Immature natural killer cell (primary cell): ENCODE measurements around the gene KIRREL3. TPM values are rescaled to one million over a fixed set of nuclear protein-coding genes. Genes with fewer than 3 reads are reported as not detected.

ENCODE experiments used
- DNase-seq, 3 donors: peaks; one replicate each; pipeline ENCODE4 v3.0.0; 2022; ENCODE audit warnings: mixed read lengths in 1 of 3
- H3K27ac Mint-ChIP-seq, 6 donors: one replicate each; pipeline ENCODE4 v1.8.0; 2020; ENCODE audit warnings: mixed read lengths in 6 of 6, mild to moderate bottlenecking in 5 of 6, inconsistent platforms in 4 of 6, moderate library complexity in 3 of 6
- H3K27me3 Mint-ChIP-seq, 3 donors: one replicate each; pipeline ENCODE4 v1.8.0; 2020 to 2021; ENCODE audit warnings: low read depth in 3 of 3, mild to moderate bottlenecking in 3 of 3, mixed read lengths in 3 of 3, moderate library complexity in 3 of 3, inconsistent platforms in 1 of 3
- H3K36me3 Mint-ChIP-seq, 3 donors: one replicate each; pipeline ENCODE4 v1.8.0; 2020; ENCODE audit warnings: mixed read lengths in 3 of 3, inconsistent platforms in 2 of 3, mild to moderate bottlenecking in 2 of 3
- H3K4me1 Mint-ChIP-seq, 2 donors: one replicate each; pipeline ENCODE4 v1.8.0; 2020; ENCODE audit warnings: inconsistent platforms in 2 of 2, mild to moderate bottlenecking in 2 of 2, mixed read lengths in 2 of 2, moderate library complexity in 1 of 2
- H3K4me3 Mint-ChIP-seq, 5 donors: one replicate each; pipeline ENCODE4 v1.8.0; 2020; ENCODE audit warnings: mild to moderate bottlenecking in 5 of 5, mixed read lengths in 5 of 5, inconsistent platforms in 3 of 5, moderate library complexity in 3 of 5
- H3K9me3 Mint-ChIP-seq, 6 donors: one replicate each; pipeline ENCODE4 v1.8.0; 2020; ENCODE audit warnings: mild to moderate bottlenecking in 6 of 6, mixed read lengths in 6 of 6, inconsistent platforms in 4 of 6, moderate library complexity in 3 of 6
- polyA plus RNA-seq, 3 donors: library from polyadenylated mRNA; unstranded; fragments of 300-500 nt; fragmentation: Illumina TruSeq; gene quantifications; one replicate each; pipeline ENCODE4 v1.2.3, GENCODE V29; 2021

The KIRREL3 gene
- polyA plus RNA-seq, 3 donors from 2014 or later = 0.66 TPM; not detected in 2

DNA sequence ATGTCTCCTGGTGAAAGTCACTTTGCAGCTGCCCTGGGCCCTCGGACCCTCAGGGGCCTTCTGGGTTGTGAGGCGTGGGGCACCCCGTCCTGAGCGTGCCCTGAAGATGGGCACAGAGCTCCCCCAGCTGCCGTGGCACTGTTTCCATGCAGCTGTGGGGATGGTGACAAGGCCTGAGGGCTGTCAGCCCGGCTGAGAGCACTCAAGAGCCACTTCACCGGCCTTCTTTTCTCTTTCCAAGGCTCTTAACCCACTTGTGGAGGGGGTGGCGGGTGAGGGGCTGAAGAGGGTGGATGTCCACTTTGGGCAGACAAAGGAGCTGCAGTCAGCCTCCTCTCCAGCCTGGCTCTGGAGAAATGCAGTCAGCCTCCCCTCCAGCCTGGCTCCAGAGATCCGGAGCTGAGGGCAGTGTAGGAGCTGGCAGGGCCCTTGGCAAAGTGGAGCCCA lies 405.6 kb downstream of the KIRREL3 start:
- H3K27ac Mint-ChIP-seq = no peak overlapping the region
- peaks cover 1 to 14% (median 4%) of the 10 kb centered on the region in 3 donors for H3K27me3 Mint-ChIP-seq
- no peaks in the 10 kb centered on the region for H3K36me3 Mint-ChIP-seq
- DNase-seq = no peak
- no peaks in the 10 kb centered on the region for H3K4me1 Mint-ChIP-seq
- H3K4me3 Mint-ChIP-seq = no peak overlapping the region
- H3K9me3 Mint-ChIP-seq = no peaks in the 10 kb centered on the region

DNA sequence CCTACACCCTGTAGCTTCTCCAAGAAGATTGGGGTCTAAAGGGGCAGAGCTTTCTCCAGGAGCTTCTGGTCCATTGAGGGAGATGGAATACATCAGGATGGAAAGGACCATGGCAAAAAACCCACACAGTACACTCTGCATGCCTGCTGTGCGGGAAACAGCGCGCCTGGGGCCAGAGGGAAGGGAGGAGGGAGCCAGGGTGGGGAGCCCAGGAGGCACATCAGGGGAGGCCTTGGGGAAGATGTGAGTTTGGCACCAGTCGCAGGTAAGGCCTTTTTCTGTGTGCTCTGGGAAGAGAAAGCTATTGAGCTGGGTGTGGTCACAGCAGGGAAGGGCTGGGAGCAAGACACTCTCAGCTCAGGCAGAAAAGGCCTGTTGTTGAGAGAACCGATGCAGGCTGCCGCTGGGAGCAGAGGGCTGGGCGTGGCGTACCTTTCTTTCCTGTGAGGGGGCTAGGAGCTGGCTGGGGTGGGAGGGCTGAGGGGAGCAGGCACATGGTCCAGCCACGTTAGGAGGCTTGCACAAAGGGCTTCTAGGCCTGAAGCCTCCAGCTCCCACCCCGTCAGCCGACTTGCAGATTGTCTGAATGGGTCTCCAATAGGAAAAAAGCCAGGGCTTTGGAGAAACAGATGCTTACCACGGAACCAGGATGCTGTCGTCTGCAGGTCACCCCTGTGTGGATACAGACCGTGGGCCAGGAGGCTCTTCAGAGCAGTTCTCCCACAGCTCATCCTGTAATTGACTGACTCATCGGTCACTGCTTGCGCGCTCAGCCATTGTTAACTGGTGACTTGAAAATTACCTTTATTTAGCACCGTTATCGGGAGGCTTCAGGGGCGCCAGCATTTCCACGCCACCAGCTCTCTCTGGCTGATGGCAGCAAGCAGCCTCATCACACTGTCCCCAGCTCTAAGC lies 407.8 kb downstream of the KIRREL3 start:
- no peak overlapping the region for H3K4me3 Mint-ChIP-seq
- H3K27ac Mint-ChIP-seq = no peak overlapping the region
- peaks cover 0 to 2% (median 0%) of the 10 kb centered on the region in 3 donors for H3K27me3 Mint-ChIP-seq
- DNase-seq = no peak
- H3K4me1 Mint-ChIP-seq = no peaks in the 10 kb centered on the region
- no peaks in the 10 kb centered on the region for H3K36me3 Mint-ChIP-seq
- no peaks in the 10 kb centered on the region for H3K9me3 Mint-ChIP-seq

DNA sequence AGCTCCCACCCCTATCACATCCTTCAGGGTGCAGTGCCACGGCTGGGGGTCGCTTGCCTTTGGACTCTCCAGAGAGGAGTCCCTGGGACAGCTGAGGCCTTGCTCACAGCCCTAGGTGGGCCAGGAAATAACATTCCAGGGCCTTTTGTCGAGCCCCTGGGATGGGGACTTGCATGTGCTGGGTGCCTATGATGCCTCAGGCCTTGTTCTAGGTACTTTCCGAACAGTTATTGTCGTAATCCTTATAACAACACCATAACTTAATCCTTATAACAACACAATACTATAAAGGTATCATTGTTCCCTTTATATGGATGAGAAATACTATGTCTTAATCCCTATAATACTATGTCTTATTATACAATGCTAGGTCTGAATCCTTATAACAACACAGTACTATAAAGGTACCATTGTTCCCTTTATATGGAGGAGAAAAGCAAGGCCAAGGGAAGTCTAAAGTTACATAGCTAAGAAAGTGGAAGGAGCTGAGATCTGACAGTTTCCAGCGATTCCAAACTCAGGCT lies 408.5 kb downstream of the KIRREL3 start:
- DNase-seq = no peak
- Mint-ChIP-seq H3K36me3 (no peaks in the 10 kb centered on the region), H3K4me1 (no peaks in the 10 kb centered on the region)

DNA sequence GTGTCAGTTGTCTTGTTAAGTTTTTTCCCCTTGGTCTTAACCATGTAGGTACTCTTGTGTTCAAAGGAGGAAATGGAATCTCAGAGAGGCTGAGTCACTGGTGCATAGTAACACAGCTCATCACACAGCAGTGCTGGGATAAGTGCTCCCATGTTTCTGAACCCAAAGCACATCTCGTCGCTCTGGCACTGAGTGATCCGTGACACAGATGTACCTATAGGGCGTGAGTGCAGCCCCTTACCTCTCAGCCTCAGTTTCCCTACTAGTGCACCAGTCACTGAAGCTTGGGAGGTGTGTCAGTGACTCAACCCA lies 411.1 kb downstream of the KIRREL3 start:
- no peak overlapping the region for H3K27ac Mint-ChIP-seq
- peaks cover 0 to 4% (median 0%) of the 10 kb centered on the region in 3 donors for H3K27me3 Mint-ChIP-seq
- DNase-seq = no peak
- no peaks in the 10 kb centered on the region for H3K9me3 Mint-ChIP-seq
- H3K4me3 Mint-ChIP-seq = no peak overlapping the region
- H3K4me1 Mint-ChIP-seq = no peaks in the 10 kb centered on the region
- no peaks in the 10 kb centered on the region for H3K36me3 Mint-ChIP-seq

More for the DNA sequence above, 408.5 kb downstream of the KIRREL3 start:
- Mint-ChIP-seq H3K4me3 (no peak overlapping the region), H3K9me3 (no peaks in the 10 kb centered on the region), H3K27me3 (no peaks in the 10 kb centered on the region), H3K27ac (no peak overlapping the region)

DNA sequence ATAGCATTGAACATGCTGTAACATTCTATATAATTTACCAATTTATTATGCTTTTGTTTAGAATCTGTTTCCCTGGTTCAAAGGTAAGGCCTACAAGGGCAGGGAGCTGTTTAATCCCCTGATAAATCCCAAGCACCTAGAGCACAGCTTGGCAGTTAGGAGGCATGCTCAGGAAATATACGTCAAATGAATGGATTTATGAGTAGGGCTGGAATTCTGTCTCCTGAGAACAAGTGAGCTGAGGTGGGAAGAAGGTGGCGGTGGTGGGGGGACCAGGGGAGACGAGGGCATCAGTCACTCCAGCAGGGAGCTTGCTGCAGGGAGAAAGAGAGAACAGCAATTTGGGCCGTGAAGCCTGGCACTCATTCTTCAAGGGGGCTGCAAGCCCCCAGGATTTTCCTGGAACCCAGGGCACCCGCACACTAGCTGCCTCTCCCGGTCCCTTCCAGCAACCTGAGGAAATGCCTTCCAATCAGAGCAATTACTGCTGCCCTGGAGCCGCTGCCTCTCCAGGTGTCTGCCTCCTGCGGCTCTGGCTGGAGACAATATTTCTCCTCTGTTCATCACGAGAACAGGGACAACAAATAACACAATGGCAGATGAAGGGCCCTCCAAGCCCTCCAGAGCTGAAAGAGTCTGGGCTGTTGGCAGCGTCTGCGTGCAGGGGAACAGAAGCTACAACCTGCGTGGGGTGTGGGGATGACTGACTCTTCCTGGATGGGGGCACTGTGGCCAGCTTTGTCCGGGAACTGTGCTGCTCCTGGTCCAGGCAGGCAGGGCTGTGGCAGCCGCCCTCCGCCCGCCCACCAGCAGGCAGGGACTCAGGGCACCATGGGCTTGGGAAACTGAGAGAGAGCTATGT lies 411.7 kb downstream of the KIRREL3 start:
- H3K4me1 Mint-ChIP-seq = no peaks in the 10 kb centered on the region
- H3K36me3 Mint-ChIP-seq = no peaks in the 10 kb centered on the region
- H3K9me3 Mint-ChIP-seq = no peaks in the 10 kb centered on the region
- DNase-seq = no peak
- no peak overlapping the region for H3K4me3 Mint-ChIP-seq
- H3K27me3 Mint-ChIP-seq = peaks cover 0 to 5% (median 0%) of the 10 kb centered on the region in 3 donors
- no peak overlapping the region for H3K27ac Mint-ChIP-seq

DNA sequence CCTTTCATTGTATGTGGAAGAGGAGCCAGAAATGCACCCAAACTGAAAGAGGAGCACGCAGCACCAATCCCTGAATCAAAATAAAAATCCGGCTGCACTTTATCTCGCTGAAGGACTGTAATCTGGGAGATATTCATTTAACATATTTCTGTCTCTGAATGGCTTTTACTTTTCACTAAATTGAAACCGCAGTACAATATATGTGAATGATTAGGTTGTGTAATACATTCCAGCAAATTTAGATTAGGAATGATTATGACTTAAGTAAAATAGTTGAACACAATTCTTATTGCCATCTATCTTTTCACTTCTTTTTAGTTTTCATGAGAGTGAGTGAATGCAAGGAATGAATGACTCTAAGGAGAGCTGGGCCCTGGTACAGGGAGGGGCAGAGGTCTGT lies 413.0 kb downstream of the KIRREL3 start:
- Mint-ChIP-seq H3K9me3 (no peaks in the 10 kb centered on the region), H3K4me3 (no peak overlapping the region), H3K4me1 (no peaks in the 10 kb centered on the region), H3K36me3 (no peaks in the 10 kb centered on the region), H3K27ac (no peak overlapping the region), H3K27me3 (peaks cover 0 to 5% (median 0%) of the 10 kb centered on the region in 3 donors)
- DNase-seq = no peak

DNA sequence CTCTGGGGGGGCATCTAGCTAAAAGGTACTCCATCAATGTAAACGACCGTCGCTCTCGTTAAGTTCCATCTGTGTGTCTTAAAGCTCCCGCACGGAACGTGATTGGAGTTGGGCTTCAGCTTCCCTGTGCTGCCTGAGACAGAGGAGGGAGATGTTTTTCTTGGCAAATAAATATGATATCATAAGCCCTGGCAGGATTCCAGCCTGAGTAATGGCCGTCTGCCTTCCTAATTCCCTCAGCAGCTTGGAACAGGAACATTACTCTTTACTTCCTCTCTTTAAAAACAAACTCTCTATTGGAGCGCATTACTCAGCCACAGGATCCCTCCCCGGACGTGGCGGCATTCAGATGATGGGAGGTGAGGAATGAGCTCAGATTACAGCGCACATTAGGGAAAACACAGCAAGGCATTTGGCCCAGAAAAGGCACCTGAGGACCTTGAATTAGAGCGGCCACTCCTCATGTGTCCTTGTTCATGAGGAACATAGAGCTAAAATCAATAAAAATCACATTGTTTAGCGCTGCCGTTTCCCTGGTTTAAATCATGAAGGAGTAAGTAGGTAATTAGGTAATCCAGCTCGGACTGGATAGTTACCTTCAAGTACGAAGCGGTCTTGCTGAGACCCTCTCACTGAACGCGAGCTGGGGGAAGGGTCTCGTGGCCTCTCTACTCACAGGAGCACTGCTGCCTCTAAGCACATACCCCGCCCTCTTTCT lies 414.6 kb downstream of the KIRREL3 start:
- no peaks in the 10 kb centered on the region for H3K9me3 Mint-ChIP-seq
- H3K4me1 Mint-ChIP-seq = no peaks in the 10 kb centered on the region
- no peaks in the 10 kb centered on the region for H3K36me3 Mint-ChIP-seq
- no peak overlapping the region for H3K4me3 Mint-ChIP-seq
- DNase-seq = no peak
- no peak overlapping the region for H3K27ac Mint-ChIP-seq
- H3K27me3 Mint-ChIP-seq = peaks cover 0 to 5% (median 0%) of the 10 kb centered on the region in 3 donors

DNA sequence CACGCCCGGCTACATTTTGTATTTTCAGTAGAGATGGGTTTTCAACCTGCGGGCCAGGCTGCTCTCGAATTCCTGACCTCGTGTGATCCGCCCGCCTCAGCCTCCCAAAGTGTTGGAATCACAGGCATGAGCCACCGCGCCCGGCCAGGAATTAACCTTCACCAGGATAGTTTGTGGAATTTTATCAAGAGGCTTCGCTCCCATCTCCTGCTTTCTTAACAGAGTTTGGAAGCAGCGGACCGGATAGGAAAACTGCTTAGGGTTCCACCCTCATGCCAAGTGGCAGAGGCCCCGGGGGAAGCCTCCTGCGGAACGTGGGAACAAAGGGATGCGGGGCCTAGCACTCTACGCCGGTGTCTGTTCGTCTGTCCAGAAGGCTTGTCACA lies 415.2 kb downstream of the KIRREL3 start:
- Mint-ChIP-seq H3K27ac (no peak overlapping the region), H3K9me3 (no peaks in the 10 kb centered on the region), H3K36me3 (no peaks in the 10 kb centered on the region), H3K4me1 (no peaks in the 10 kb centered on the region), H3K4me3 (no peak overlapping the region), H3K27me3 (peaks cover 0 to 5% (median 0%) of the 10 kb centered on the region in 3 donors)
- no peak for DNase-seq

DNA sequence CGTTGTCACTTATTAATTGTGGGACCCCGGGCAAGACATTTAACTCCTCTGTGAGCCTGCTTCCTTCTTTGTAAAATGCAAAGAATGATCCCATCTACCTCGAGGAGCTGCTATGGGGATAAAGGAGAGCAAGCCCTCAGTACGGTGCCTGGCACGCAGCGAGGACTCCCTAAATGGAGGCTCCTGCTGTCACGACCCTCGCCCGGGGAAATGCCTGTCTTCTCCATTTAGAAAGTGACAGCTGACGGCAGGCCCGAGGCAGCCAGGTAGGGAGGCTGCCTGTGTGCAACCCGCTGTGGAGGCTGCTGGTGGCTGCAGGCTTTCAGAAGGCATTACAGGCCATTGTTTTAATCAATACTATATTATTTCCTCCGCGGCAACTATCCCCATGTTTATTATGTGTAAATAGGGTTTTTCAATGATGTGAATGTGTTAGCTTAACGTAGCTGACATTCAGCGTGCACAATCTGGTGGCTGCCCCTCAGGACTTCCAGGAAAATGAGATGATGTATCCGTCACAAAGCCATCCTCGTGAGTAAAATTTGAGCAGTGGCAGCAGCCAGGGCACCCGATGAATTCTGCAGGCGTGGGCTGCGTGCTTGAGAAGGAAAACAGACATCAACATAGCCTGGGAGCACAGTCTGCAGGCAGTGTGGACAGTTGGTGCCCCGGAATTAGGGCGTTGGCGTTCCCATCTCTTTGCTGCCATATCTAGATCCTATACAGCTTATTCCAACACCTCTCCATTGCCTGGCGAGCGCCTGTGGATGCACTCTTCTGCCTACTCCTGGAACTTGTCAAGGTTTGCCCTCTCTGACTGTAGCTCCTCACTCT lies 416.8 kb downstream of the KIRREL3 start:
- Mint-ChIP-seq H3K4me3 (no peak overlapping the region), H3K4me1 (no peaks in the 10 kb centered on the region), H3K36me3 (no peaks in the 10 kb centered on the region), H3K27me3 (peaks cover 0 to 5% (median 3%) of the 10 kb centered on the region in 3 donors), H3K9me3 (no peaks in the 10 kb centered on the region), H3K27ac (no peak overlapping the region)
- no peak for DNase-seq

DNA sequence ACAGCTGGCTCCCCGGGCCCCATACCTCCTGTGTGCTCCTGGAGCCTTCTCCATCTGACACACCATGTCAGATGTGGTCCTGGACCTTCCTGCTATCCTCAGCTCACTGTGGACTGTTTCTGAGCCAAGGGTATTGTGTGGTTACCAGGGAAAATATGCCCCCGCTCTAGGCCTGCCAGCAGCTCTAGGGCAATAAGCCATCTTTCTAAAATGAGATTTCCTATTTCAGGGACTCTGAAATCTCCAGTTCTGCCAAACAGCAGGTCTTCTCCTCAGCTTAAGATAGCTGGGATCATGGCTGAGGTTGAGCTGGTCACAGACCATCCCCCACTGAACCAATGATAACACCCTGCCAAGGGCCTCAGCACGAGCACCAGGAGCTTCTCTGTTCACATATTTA lies 417.5 kb downstream of the KIRREL3 start:
- Mint-ChIP-seq H3K9me3 (no peaks in the 10 kb centered on the region), H3K4me3 (no peak overlapping the region), H3K27ac (no peak overlapping the region), H3K27me3 (peaks cover 0 to 5% (median 3%) of the 10 kb centered on the region in 3 donors), H3K4me1 (no peaks in the 10 kb centered on the region), H3K36me3 (no peaks in the 10 kb centered on the region)
- DNase-seq = no peak

DNA sequence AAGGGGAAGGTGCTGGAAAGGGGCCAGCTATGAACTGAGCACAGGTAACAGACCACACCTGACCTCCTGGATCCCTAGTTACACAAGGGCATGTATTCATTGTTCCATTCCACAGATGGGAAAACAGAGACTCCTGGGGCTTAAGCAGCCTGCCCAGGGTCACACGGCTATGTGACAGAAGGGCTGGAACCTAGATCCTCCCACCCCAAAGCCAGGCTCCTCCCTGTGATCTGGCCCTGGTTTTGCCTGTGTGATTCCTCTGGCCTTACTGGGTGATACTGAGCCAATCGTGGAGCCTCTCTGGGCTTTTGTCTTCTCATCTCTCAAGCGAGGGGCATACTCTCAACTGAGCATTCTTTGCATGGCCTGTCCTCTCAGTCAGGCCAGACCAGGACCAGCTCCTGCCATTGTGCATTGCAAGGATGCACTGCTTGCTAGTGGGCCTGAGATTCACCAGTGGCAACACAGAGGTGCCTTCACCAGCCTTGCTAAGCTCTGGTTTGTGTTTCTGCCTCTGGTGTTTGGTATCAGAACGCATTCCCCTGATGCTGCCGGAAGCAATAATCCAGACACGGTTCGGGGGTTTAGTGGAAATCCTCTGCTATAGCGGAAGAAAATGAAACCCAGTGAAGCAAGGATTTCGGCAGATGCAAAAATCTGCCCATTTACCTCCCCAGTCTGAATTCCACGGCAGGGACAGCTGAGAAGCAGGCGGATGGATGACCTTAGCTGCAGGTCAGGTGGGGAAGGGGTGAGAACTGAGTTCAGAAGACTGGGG lies 418.5 kb downstream of the KIRREL3 start:
- no peak overlapping the region for H3K27ac Mint-ChIP-seq

DNA sequence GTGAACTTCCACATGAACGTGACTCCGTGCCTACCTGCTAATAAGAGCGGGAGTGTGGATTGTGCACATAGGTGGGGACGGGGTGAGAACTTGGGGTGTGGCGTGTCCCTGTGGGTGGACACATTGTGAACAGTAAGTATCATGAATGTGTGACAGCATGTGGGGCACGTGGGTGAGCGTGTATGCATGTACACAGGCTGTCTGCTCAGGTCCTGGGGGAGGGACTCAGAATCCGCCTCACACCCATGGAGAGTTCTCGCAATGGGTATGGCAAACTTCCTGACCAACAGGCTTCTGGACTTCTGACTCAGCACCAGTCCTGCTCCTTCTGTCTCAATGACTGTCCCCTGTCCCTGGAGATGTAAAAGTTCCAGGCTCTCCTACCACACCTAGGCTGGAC lies 422.1 kb downstream of the KIRREL3 start:
- H3K9me3 Mint-ChIP-seq = no peaks in the 10 kb centered on the region
- H3K4me1 Mint-ChIP-seq = no peaks in the 10 kb centered on the region
- H3K4me3 Mint-ChIP-seq = no peak overlapping the region
- H3K27me3 Mint-ChIP-seq = peaks cover 0 to 6% (median 6%) of the 10 kb centered on the region in 3 donors
- no peaks in the 10 kb centered on the region for H3K36me3 Mint-ChIP-seq
- no peak for DNase-seq
- no peak overlapping the region for H3K27ac Mint-ChIP-seq

More for the DNA sequence above, 418.5 kb downstream of the KIRREL3 start:
- Mint-ChIP-seq H3K27me3 (peaks cover 0 to 6% (median 5%) of the 10 kb centered on the region in 3 donors), H3K4me3 (no peak overlapping the region), H3K4me1 (no peaks in the 10 kb centered on the region), H3K36me3 (no peaks in the 10 kb centered on the region), H3K9me3 (no peaks in the 10 kb centered on the region)
- DNase-seq = no peak
